ENCODE measurements around the gene RPS25.

DNA sequence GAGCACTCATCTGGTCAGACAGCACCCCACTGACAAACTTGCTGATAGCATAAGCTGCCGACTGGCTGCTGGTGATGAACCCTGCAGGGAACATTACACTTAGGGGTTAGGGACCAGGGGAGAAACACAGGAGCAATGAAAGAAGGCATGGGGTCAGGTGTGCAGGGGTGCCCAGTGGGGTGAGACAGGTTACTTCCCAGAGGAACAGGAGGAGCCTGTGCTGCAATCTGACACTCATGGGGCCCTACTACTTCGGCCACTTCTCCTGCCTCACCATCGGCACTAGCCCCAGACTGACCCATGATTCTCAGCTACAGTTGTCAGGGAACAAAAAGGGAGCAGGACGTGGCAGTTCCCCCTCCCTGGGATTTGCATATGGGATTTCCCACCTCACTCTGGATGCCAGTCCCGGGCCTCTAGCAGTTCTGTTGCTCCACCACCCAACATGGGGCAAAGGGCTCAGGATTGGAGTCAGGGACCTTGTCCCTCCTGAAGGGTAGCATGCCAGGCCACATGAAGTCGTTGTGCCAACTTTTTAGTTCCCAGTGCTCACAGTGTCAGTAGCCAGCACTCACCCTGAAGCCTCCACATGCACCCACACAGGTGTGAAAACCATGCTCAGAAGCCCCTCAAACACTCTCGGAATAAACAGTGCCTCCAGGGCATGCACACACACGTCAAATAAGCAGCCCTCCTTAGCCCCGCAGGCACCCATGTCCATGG, 10.4 kb upstream of the RPS25 start:
- TF ChIP-seq, protein P1, sequence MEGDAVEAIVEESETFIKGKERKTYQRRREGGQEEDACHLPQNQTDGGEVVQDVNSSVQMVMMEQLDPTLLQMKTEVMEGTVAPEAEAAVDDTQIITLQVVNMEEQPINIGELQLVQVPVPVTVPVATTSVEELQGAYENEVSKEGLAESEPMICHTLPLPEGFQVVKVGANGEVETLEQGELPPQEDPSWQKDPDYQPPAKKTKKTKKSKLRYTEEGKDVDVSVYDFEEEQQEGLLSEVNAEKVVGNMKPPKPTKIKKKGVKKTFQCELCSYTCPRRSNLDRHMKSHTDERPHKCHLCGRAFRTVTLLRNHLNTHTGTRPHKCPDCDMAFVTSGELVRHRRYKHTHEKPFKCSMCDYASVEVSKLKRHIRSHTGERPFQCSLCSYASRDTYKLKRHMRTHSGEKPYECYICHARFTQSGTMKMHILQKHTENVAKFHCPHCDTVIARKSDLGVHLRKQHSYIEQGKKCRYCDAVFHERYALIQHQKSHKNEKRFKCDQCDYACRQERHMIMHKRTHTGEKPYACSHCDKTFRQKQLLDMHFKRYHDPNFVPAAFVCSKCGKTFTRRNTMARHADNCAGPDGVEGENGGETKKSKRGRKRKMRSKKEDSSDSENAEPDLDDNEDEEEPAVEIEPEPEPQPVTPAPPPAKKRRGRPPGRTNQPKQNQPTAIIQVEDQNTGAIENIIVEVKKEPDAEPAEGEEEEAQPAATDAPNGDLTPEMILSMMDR (IDR thresholded peaks at IDR 0.05; ENCODE audit: low read depth, low read length, poor library complexity, severe bottlenecking): no peak
- TF ChIP-seq EZH2phosphoT487 (IDR thresholded peaks at IDR 0.05; ENCODE audit: borderline replicate concordance, low read length): no peak

Measured in DOHH2 (cell line).